ENCODE measurements around the gene NLK. TPM values are rescaled to one million over a fixed set of nuclear protein-coding genes. Genes with fewer than 3 reads are reported as not detected.
"Not testable (repeated sequence)": the region's sequence is repeated elsewhere in the genome, so short reads cannot be mapped to it uniquely, and the experiment has no call there.

Gene NLK
- total RNA-seq, result 10 to 100 TPM; 12.9 TPM

DNA sequence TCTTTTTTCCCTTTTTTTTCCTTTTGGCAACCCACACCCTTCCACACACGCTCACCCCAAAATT lies at the start of gene NLK:
NLK (plus strand) TSS at position 21 of the 64 bp plus-strand sequence. CDS start 197 bp downstream, outside the sequence.
- POLR2A ChIA-PET, result no interaction called here
- CTCF ChIA-PET, result interaction anchor here (0.7 kb wide), 1 partner anchor 8 kb away, joined by 3 read pairs; no protein-coding TSS in a partner anchor

- ChIA-PET CTCF (no interaction called here), POLR2A (no interaction called here)
Measured at GRCh38 chr17:27993161-27993695, 49.2 kb upstream of the NLK start.

DNA sequence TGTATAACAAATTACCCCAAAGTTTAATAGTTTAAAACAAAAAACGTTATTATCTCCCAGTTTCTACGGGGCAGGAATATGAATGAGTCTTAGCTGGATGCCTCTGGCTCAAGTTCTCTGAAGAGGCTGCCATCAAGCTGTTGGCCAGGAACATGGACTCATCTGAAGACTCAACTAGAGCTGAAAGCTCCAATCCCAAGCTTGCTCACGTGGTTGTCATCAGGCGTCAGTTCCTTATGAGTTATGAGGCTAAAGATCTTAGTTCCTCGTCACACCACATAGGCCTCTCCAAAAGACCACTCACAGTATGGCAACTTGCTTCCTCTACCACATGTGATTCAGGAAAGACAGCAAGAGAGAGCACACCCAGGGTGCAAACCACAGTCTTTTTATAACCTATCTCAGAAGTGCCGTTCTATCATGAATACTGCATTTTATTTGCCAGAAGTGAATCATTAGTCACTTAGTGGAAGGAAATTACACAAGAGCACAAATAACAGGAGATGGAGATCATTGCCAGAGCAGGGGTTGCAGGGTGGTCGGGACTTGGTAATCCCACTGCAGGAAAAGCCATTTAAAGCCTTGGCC lies 48.7 kb upstream of the NLK start:
- POLR2A ChIA-PET, result no interaction called here
- CTCF ChIA-PET, result no interaction called here

DNA sequence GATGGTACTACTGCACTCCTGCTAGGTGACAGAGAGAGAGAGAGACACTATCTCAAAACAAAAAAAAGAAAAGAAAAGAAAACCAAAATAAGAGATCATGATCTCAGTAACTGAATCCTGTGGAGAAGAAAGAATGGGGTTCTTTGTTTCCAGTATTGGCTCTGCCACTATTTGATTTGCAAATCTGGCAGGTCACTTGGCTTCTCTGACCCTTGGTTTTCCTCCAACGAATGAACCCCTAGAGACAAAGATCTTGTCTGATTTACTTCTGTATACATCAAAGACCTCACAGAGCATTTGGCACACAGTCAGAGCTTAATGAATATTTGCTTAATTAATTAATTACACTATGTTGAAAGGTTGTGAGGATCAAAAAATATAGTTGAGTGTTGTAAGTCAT lies 47.9 kb upstream of the NLK start:
- CTCF ChIA-PET, result no interaction called here
- POLR2A ChIA-PET, result no interaction called here

GRCh38 chr17:27995554-27995953 lies 46.9 kb upstream of the NLK start:
- CTCF ChIA-PET, result no interaction called here

GRCh38 chr17:27996202-27997043 lies 46.1 kb upstream of the NLK start:
- ChIA-PET CTCF (no interaction called here), POLR2A (no interaction called here)

More at GRCh38 chr17:27995554-27995953, 46.9 kb upstream of the NLK start:
- POLR2A ChIA-PET, result no interaction called here

GRCh38 chr17:27997044-27997401 lies 45.5 kb upstream of the NLK start:
- CTCF ChIA-PET, result no interaction called here

DNA sequence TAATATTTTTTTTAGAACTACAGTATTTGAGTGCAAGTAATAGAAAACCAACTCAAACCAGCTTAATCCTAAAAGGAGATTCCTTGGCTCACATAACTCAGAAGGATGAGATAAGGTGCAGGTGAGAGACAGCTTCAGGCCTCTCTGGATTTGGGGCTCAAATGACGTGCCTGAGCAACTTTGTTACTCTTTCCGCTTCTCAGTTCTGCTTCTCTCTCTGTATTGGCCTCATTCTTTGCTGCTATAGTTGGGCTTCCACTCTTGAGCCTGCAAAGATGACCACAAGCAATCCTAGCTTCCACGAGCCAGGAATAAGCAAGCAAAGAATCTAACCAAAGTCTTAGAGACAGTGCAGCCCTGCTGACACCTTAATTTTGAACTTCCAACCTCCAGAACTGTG lies 45.0 kb upstream of the NLK start:
- CTCF ChIA-PET, result no interaction called here
- POLR2A ChIA-PET, result no interaction called here

More at GRCh38 chr17:27997044-27997401, 45.5 kb upstream of the NLK start:
- POLR2A ChIA-PET, result no interaction called here

DNA sequence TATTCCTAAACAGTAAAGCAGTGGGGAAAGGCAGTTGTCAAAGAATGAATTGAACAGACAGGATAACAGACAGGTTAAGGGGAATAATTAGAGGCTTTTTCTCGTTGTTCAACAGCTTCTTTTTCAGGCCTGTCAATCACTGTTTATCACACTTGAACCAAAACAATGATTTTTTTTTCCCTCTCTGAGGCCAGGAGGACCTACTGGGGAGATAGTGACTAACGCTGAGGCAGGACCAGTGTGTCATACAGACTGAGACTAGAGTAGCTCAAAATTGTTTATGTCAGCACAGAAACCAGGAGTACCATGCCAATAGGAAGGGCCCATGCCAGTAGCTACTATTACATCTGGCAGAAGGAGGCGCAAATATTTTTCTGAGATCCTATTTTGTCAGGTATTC lies 41.3 kb upstream of the NLK start:
- CTCF ChIA-PET, result no interaction called here
- POLR2A ChIA-PET, result no interaction called here

- ChIA-PET CTCF (no interaction called here), POLR2A (no interaction called here)
Measured at GRCh38 chr17:28004344-28004743, 38.1 kb upstream of the NLK start.

DNA sequence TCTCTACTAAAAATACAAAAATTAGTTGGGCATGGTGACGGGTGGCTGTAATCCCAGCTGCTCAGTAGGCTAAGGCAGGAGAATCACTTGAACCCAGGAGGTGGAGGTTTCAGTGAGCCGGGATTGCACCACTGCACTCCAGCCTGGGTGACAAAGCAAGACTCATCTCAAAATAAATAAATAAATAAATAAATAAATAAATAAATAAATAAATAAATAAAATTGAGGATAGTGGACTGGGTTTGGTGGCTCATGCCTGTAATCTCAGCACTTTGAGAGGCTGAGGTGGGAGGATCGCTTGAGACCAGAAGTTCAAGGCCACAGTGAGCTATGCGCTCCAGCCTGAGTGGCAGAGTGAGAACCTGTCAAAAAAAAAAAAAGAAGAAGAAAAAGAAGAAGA lies 34.6 kb upstream of the NLK start:
- CTCF ChIA-PET, POLR2A ChIA-PET: not testable (repeated sequence)

DNA sequence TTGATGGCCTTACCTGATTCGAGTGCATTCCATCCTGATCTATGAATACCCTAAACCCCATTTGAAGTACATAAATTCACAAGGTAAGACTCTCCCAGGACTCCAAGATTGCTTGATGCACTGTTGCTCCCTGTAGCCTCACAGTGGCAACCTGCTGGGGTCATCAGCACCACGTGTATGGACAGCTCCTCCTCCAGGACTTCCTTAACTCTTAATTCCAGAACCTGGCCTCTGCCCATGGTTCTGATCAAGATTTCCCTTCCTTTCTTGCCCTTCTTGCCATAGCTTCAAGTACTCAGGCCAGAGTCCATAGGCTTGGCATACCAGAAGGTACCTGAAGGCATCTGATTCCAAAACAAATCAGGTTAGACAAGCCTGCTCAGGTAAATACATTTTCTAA lies 34.0 kb upstream of the NLK start:
- CTCF ChIA-PET, result no interaction called here
- POLR2A ChIA-PET, result no interaction called here

DNA sequence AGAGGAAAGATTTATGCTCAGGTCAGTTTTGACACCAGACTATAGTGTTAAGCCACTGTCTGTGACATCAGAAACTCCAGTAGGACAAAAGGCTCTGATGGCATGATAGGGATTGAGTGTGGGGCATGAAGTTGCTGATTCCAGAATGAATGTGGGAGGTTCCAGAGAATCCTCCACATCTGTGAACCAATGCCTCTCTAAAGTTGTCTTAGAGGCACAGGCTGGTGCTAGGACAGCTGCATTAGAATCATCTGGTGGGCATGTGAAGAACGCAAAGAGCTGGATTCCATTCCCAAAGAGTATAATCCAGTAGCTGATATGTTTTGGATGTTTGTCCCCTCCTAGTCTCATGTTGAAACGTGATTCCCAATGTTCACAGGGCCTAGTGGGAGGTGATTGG lies 32.1 kb upstream of the NLK start:
- POLR2A ChIA-PET, result no interaction called here
- CTCF ChIA-PET, result interaction anchor here (0.7 kb wide), 1 partner anchor 102 kb away, joined by 3 read pairs; no protein-coding TSS in a partner anchor

DNA sequence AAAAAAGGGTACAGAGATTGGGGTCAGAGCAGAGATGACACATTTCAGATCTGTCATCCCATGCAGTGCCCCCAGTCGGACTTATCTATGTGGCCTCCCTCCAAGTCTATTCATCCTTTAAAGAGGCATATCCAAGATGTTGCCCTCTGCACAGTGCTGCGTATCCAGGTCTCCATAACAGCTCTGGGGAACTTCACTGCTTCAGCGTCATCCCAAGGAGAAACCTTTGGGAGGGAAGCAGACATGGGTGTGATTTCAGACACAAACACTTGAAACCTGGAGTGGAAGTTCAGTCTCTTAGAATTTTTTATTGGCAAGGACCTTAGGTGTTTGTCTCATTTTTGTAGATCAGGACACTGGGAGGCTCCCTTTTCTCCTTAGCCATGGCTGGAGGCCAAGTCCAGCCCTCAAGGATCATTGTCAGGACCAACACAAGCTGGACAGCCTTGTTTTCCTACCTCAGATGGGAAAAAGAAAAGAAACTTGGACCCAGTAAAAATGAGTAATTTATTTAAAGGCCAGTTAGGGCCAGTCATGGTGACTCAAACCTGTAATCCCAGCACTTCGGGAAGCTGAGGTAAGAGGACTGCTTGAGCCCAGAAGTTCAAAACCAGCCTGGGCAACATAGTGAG lies 23.9 kb upstream of the NLK start:
- POLR2A ChIA-PET, result no interaction called here
- CTCF ChIA-PET, result no interaction called here

- ChIA-PET CTCF (no interaction called here), POLR2A (no interaction called here)
Measured at GRCh38 chr17:28020515-28020914, 22.0 kb upstream of the NLK start.

DNA sequence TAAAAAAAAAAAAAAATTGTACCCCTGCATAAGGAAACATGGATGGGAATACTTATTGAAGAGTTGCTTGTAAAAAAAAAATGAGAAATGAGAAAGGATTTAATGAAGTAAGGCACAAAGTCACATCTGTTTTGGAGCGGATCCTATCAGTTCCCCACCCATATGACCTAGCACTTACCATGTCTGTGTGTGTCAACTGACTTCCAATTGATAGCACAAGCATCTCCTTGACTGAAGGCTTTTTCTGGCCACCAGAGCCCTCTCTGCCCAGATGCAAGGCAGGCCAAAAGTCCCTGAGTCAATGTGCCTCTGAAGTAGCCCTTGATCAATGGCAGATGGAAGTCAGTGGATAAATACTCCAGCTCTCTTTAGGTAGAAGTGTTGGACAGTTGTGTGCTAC lies 13.4 kb upstream of the NLK start:
- CTCF ChIA-PET, result no interaction called here
- POLR2A ChIA-PET, result no interaction called here

- ChIA-PET POLR2A (no interaction called here), CTCF (interaction anchor here (0.6 kb wide), 1 partner anchor 279 kb away, joined by 3 read pairs; no protein-coding TSS in a partner anchor)
Measured at GRCh38 chr17:28030386-28030785, 12.1 kb upstream of the NLK start.

GRCh38 chr17:28031174-28031573 lies 11.3 kb upstream of the NLK start:
- POLR2A ChIA-PET, result no interaction called here
- CTCF ChIA-PET, result interaction anchor here (0.7 kb wide), 1 partner anchor 94 kb away, joined by 4 read pairs; no protein-coding TSS in a partner anchor

- ChIA-PET CTCF (no interaction called here), POLR2A (no interaction called here)
Measured at GRCh38 chr17:28033972-28034714, 8.3 kb upstream of the NLK start.

DNA sequence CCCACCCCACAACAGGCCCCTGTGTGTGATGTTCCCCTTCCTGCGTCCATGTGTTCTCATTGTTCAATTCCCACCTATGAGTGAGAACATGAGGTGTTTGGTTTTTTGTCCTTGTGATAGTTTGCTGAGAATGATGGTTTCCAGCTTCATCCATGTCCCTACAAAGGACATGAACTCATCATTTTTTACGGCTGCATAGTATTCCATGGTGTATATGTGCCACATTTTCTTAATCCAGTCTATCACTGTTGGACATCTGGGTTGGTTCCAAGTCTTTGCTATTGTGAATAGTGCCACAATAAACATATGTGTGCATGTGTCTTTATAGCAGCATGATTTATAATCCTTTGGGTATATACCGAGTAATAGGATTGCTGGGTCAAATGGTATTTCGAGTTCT lies 7.0 kb upstream of the NLK start:
- CTCF ChIA-PET, POLR2A ChIA-PET: not testable (repeated sequence)

DNA sequence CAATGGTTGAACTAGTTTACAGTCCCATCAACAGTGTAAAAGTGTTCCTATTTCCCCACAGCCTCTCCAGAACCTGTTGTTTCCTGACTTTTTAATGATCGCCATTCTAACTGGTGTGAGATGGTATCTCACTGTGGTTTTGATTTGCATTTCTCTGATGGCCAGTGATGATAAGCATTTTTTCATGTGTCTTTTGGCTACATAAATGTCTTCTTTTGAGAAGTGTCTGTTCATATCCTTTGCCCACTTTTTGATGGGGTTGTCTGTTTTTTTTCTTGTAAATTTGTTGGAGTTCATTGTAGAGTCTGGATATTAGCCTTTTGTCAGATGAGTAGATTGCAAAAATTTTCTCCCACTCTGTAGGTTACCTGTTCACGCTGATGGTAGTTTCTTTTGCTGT lies 6.6 kb upstream of the NLK start:
- POLR2A ChIA-PET, CTCF ChIA-PET: not testable (repeated sequence)

Data from activated CD8-positive, alpha-beta memory T cell treated with anti-CD3 and anti-CD28 coated beads for 36 hours (primary cell).